Measurements from ENCODE around the gene ENPP6.
"Not testable (repeated sequence)": the region's sequence is repeated elsewhere in the genome, so short reads cannot be mapped to it uniquely, and the experiment has no call there.

Gene ENPP6

DNA sequence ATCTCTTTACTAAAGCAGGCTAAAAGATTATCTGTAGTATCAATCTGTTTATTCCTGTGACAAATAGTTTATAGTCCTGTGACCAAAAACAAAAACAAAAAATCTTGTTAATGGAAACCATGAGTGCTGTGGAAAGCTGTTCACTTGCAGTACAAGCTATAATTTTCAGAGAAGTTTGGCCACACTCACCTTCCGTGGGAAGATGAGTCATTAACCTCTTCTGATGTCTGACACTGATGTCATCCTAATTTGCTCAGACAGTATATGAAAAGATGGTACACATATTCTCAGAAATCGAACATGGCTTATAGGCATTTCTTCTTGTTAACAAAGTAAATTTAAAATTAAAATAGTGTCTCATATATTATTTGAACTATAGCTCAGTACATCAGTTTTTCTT is 19.9 kb upstream of the ENPP6 start:
- in situ Hi-C loops (cut with MboI; ENCODE audit: low sequenced_read_pairs) = no loop called here

DNA sequence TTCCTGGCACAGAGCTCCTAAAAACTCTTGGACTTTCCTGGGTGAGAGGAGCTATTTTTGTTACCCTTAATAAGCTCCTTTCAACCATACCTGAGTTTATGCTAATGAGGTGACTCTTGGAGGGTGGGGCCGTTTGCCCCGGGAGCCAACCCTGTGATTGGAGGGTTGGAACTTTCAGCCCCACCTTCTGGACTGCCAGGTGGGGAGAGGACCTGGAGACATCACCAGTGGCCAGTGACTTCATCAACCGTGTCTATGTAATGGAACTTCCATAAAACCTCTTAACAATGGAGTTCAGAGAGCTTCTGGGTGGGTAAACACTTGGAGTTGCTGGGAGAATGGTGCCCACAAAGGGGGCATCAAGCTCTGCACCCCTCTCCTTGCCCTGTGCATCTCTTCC is 17.9 kb upstream of the ENPP6 start:
- in situ Hi-C loops (cut with MboI; ENCODE audit: low sequenced_read_pairs) = no loop called here

DNA sequence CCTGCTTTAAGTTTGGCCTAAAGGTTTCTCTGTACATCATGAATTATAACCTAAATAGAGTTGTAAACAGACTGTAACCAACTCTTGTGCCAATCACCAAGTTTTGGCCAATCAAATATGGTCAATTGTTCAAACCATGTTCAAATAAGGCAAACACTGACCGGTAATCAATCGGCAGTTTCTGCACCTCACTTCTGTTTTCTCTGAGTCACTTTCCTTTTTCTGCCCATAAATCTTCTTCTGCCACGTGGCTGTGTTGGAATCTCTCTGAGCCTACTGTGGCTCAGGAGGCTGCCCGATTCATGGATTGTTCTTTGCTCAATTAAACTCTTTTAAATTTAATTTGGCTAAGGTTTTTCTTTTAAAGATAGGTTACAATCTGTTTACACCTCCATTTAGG is 16.5 kb upstream of the ENPP6 start:
- in situ Hi-C loops (cut with MboI; ENCODE audit: low sequenced_read_pairs) = no loop called here

DNA sequence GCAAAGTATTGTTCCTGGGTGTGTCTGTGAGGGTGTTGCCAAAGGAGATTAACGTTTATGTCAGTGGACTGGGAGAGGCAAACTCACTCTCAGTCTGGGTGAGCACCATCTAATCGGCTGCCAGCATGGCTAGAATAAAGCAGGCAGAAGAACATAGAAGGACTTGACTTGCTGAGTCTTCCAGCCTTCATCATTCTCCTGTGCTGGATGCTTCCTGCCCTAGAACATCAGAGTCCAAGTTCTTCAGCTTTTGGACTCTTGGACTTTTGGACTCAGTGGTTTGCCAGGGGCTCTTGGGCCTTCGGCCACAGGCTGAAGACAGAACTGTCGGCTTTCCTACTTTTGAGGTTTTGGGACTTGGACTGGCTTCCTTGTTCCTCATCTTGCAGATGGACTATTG is 15.3 kb upstream of the ENPP6 start:
- in situ Hi-C loops (cut with MboI; ENCODE audit: low sequenced_read_pairs) = no loop called here

- in situ Hi-C loops (cut with MboI; ENCODE audit: low sequenced_read_pairs) = no loop called here
Observed at GRCh38 chr4:184232202-184232601, 14.5 kb upstream of the ENPP6 start.

GRCh38 chr4:184231573-184231972 is 13.9 kb upstream of the ENPP6 start:
- in situ Hi-C loops (cut with MboI; ENCODE audit: low sequenced_read_pairs) = no loop called here

GRCh38 chr4:184228056-184228705 is 10.5 kb upstream of the ENPP6 start:
- in situ Hi-C loops (cut with MboI; ENCODE audit: low sequenced_read_pairs) = no loop called here

GRCh38 chr4:184216515-184216914 is 1.2 kb downstream of the ENPP6 start:
- in situ Hi-C loops (cut with MboI; ENCODE audit: low sequenced_read_pairs) = no loop called here

- in situ Hi-C loops (cut with MboI; ENCODE audit: low sequenced_read_pairs) = no loop called here
Observed at GRCh38 chr4:184215709-184216328, 1.9 kb downstream of the ENPP6 start.

- in situ Hi-C loops (cut with MboI; ENCODE audit: low sequenced_read_pairs) = no loop called here
Observed at GRCh38 chr4:184214931-184215330, 2.7 kb downstream of the ENPP6 start.

DNA sequence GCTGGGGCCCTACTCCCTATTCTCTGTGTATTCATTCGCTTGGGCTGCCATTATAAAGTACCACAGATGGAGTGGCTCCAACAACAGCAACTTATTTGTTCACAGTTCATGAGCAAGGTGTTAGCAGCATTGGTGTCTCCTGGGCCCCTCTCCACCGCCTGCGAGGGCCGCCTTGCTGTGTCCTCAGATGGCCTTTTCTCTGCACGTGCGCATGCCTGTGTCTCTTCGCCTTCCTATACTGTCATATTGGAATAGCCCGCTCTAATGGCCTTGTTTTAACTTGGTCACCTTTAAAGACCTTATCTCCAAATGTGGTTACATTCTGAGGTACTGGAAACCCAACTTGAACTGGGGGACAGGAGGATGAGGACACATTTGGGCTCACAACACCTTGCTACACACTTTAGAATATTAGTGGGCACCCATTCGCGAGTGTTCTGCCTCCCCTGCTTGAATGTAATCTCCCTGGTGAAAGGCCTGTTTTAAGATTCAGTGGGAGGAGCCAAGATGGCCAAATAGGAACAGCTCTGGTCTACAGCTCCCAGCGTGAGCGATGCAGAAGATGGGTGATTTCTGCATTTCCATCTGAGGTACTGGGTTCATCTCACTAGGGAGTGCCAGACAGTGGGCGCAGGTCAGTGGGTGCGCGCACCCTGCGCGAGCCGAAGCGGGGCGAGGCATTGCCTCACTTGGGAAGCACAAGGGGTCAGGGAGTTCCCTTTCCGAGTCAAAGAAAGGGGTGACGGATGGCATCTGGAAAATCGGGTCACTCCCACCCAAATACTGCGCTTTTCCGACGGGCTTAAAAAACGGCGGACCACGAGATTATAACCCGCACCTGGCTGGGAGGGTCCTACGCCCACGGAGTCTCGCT is 9.7 kb downstream of the ENPP6 start:
- in situ Hi-C loops (cut with MboI; ENCODE audit: low sequenced_read_pairs) = not testable (repeated sequence)

DNA sequence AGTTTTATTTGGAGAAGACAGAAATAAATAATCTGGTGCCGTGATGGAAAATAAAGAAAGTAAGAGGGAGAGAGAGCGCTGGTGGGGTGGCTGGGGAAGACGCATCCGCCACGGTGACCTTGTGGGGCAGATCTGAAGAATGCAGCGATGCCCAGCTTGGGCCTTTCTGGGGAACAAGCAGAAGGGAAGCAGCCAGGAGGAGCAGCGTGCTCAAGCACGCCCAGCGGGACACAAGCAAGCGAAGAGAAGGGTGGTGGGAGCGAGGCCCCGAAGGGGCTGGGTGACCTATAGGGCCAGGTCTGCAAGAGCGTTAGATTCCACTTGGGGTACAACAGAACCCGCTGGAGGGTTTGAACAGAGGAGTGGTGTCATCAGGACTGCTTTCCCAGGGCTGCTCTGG is 12.4 kb downstream of the ENPP6 start:
- in situ Hi-C loops (cut with MboI; ENCODE audit: low sequenced_read_pairs) = no loop called here

DNA sequence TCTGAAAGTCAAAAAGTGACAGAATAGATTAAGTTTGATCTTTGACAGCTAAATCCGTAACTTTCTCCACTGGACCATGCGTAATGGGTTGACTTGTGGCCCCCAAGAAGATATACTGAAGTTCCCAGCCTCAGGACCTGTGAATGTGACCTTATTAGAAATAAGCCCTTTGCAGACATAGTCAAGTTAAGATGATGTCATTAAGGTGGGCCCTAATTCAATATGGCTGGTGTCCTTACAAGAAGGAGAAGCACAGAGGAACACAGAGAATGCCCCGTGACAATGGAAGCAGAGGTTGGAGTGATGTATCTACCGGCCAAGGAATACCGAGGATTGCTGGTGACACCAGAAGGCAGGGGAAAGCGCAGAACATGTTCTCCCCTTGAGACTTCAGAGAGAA is 14.4 kb downstream of the ENPP6 start:
- in situ Hi-C loops (cut with MboI; ENCODE audit: low sequenced_read_pairs) = no loop called here

GRCh38 chr4:184201179-184201578 is 16.5 kb downstream of the ENPP6 start:
- in situ Hi-C loops (cut with MboI; ENCODE audit: low sequenced_read_pairs) = no loop called here

- in situ Hi-C loops (cut with MboI; ENCODE audit: low sequenced_read_pairs) = no loop called here
Observed at GRCh38 chr4:184200296-184200695, 17.4 kb downstream of the ENPP6 start.

DNA sequence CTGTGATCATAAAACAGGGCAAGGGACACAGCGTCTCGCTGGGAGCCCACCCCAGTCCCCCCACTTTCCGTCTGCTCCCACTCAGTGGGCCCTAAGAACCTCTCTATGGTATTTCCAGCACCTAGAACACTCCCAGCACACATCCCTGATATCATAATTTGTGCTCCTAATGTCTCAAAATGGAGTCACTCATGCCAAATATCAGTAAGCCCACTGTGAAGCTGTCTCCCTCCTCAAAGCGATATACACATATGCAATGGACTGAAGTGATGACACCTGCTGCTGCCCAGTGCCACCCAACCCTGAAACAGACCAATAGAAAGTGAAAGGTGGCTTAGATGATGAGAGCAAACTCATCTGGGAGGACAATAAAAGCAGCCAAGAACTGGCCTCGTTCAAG is 17.9 kb downstream of the ENPP6 start:
- in situ Hi-C loops (cut with MboI; ENCODE audit: low sequenced_read_pairs) = no loop called here

GRCh38 chr4:184198190-184198589 is 19.5 kb downstream of the ENPP6 start:
- in situ Hi-C loops (cut with MboI; ENCODE audit: low sequenced_read_pairs) = no loop called here

DNA sequence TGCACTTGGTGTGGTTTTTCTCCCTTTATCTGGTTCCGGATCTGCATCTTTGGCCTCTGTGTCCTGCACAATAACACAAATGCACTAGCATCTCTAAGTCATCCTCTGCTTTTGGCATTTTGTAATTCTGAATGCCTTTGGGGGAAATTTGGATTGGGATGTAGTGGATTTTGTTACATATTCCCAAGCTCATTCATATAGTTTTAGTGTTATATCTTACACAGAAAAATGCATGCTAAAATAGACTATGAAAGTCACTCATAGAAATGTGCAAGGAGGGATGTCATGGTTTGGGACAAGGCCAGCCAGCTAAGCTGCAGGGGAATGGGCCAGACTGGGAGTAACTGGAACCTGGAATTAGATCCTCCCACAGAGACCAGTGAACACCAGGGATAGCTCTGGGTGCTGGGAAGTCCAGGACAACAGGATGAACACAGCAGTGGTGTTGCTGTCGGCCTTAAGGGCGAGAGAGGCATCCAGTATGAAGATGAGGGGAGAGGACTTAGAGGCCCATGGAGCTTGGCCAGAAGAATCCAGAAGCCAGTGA is 20.1 kb downstream of the ENPP6 start:
- in situ Hi-C loops (cut with MboI; ENCODE audit: low sequenced_read_pairs) = no loop called here

GRCh38 chr4:184196730-184197385 is 20.8 kb downstream of the ENPP6 start:
- in situ Hi-C loops (cut with MboI; ENCODE audit: low sequenced_read_pairs) = no loop called here

DNA sequence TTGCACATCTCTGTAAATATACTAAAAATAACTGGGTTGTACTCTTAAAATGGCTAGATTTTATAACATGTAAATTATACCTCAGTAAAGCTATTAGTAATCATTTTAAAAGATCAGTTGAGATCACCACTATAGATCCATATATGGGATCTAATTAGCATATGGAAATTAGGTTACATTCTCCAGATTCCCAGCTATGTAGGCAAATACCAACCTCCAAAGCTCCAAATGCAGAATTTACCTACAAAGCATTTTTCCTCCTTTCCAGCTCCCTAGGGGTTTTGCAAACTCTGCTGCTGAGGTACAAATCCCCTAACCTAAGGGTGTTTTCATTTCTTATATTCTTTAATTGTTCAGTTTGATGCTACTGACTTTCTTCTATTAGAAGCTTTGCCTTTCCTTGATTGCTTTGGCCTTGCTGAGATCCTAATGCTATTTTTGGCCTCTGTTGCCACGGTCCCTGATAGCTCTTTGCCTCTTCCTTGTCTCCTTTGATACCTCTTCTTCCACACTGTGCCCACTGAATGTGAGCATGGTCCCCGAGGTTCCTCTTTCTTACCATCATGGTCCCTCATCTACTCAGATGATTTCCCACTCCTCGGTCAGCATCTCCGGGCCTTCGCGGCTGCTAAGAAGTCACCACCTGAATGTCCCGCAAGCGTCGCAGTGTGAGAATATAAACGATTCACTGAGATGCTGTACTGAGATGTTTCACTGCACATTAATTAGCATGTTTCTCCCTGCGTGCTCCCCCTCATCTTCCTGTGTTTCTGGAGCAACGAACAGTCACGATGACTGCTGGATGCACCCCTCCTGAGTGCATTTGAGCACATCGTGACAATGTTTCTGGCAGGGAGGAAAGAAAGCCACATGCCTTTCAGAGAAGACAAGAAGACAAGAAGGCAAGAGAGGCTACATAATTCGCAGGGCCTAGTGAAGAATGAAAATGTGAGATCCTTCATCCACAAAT is 23.8 kb downstream of the ENPP6 start:
- in situ Hi-C loops (cut with MboI; ENCODE audit: low sequenced_read_pairs) = no loop called here
